ENCODE data around the gene SEC22C.

GRCh38 chr3:42590989-42591756 lies 9.4 kb upstream of the SEC22C start:
- TF ChIP-seq, protein P1, sequence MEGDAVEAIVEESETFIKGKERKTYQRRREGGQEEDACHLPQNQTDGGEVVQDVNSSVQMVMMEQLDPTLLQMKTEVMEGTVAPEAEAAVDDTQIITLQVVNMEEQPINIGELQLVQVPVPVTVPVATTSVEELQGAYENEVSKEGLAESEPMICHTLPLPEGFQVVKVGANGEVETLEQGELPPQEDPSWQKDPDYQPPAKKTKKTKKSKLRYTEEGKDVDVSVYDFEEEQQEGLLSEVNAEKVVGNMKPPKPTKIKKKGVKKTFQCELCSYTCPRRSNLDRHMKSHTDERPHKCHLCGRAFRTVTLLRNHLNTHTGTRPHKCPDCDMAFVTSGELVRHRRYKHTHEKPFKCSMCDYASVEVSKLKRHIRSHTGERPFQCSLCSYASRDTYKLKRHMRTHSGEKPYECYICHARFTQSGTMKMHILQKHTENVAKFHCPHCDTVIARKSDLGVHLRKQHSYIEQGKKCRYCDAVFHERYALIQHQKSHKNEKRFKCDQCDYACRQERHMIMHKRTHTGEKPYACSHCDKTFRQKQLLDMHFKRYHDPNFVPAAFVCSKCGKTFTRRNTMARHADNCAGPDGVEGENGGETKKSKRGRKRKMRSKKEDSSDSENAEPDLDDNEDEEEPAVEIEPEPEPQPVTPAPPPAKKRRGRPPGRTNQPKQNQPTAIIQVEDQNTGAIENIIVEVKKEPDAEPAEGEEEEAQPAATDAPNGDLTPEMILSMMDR (IDR thresholded peaks at IDR 0.05; ENCODE audit: insufficient read depth, low read length, poor library complexity, severe bottlenecking): no peak
- no peak for TF ChIP-seq EZH2phosphoT487 (conservative IDR thresholded peaks at IDR 0.05; ENCODE audit: low read length)
